Measurements from ENCODE around the gene SLC9B1. TPM values are rescaled to one million over a fixed set of nuclear protein-coding genes. Genes with fewer than 3 reads are reported as not detected.
A peak's percentile ranks its signal among the peaks of the same experiment; 100 is the strongest.
"Not testable (repeated sequence)": the region's sequence is repeated elsewhere in the genome, so short reads cannot be mapped to it uniquely, and the experiment has no call there.

The SLC9B1 gene
- total RNA-seq, 1 donor from 2014 or later = 1.1 TPM

GRCh38 chr4:102869569-102870197 lies 149.8 kb downstream of the SLC9B1 start:
- no peak for TF ChIP-seq CTCF (IDR thresholded peaks at IDR 0.05)
- no peaks in the 10 kb centered on the region for H3K9me3 Mint-ChIP-seq (ENCODE audit: low read depth)
- H3K27me3 Mint-ChIP-seq (ENCODE audit: low read depth) = no peaks in the 10 kb centered on the region
- peak overlapping the region; percentile 96 for H3K27ac Mint-ChIP-seq (ENCODE audit: unreplicated experiment)
- DNase-seq (ENCODE audit: low spot score) = no peak
- H3K4me1 Mint-ChIP-seq (ENCODE audit: low read depth) = peaks cover 38% of the 10 kb centered on the region
- H3K4me3 Mint-ChIP-seq (ENCODE audit: unreplicated experiment) = peak overlapping the region; percentile 83
- H3K36me3 Mint-ChIP-seq (ENCODE audit: low read depth) = peaks cover under 1% of the 10 kb centered on the region

- Mint-ChIP-seq H3K9me3 (ENCODE audit: low read depth) (no peaks in the 10 kb centered on the region), H3K27me3 (ENCODE audit: low read depth) (no peaks in the 10 kb centered on the region), H3K4me3 (ENCODE audit: unreplicated experiment) (peak within 1 kb of the TSS; percentile 83), H3K36me3 (ENCODE audit: low read depth) (no peaks in the 10 kb centered on the region), H3K4me1 (ENCODE audit: low read depth) (peaks cover 38% of the 10 kb centered on the region), H3K27ac (ENCODE audit: unreplicated experiment) (peak within 1 kb of the TSS; percentile 99)
- DNase-seq (ENCODE audit: low spot score) = peak; percentile 99
- no peak for TF ChIP-seq CTCF (IDR thresholded peaks at IDR 0.05)
Measured at GRCh38 chr4:102868781-102869568, 150.5 kb downstream of the SLC9B1 start, which contains the start of gene CISD2. TSS of gene CISD2 (plus strand) at chr4:102868992. CDS start at chr4:102869085, 93 bp downstream.

GRCh38 chr4:102868153-102868780 lies 151.2 kb downstream of the SLC9B1 start:
- no peaks in the 10 kb centered on the region for H3K9me3 Mint-ChIP-seq (ENCODE audit: low read depth)
- peaks cover 38% of the 10 kb centered on the region for H3K4me1 Mint-ChIP-seq (ENCODE audit: low read depth)
- no peaks in the 10 kb centered on the region for H3K36me3 Mint-ChIP-seq (ENCODE audit: low read depth)
- H3K27ac Mint-ChIP-seq (ENCODE audit: unreplicated experiment) = peak overlapping the region; percentile 99
- no peak for DNase-seq (ENCODE audit: low spot score)
- peak overlapping the region; percentile 83 for H3K4me3 Mint-ChIP-seq (ENCODE audit: unreplicated experiment)
- H3K27me3 Mint-ChIP-seq (ENCODE audit: low read depth) = no peaks in the 10 kb centered on the region
- no peak for TF ChIP-seq CTCF (IDR thresholded peaks at IDR 0.05)

GRCh38 chr4:102867278-102868152 lies 152.0 kb downstream of the SLC9B1 start:
- H3K9me3 Mint-ChIP-seq (ENCODE audit: low read depth) = peaks cover 2% of the 10 kb centered on the region
- H3K4me3 Mint-ChIP-seq (ENCODE audit: unreplicated experiment) = peak overlapping the region; percentile 83
- DNase-seq (ENCODE audit: low spot score) = no peak
- no peaks in the 10 kb centered on the region for H3K36me3 Mint-ChIP-seq (ENCODE audit: low read depth)
- H3K4me1 Mint-ChIP-seq (ENCODE audit: low read depth) = peaks cover 38% of the 10 kb centered on the region
- peak overlapping the region; percentile 99 for H3K27ac Mint-ChIP-seq (ENCODE audit: unreplicated experiment)
- H3K27me3 Mint-ChIP-seq (ENCODE audit: low read depth) = no peaks in the 10 kb centered on the region
- no peak for TF ChIP-seq CTCF (IDR thresholded peaks at IDR 0.05)

- not testable (repeated sequence) for H3K36me3 Mint-ChIP-seq (ENCODE audit: low read depth); H3K27ac Mint-ChIP-seq (ENCODE audit: unreplicated experiment); DNase-seq (ENCODE audit: low spot score); H3K4me3 Mint-ChIP-seq (ENCODE audit: unreplicated experiment); H3K27me3 Mint-ChIP-seq (ENCODE audit: low read depth); H3K9me3 Mint-ChIP-seq (ENCODE audit: low read depth)
- peaks cover 24% of the 10 kb centered on the region for H3K4me1 Mint-ChIP-seq (ENCODE audit: low read depth)
Measured at GRCh38 chr4:102865327-102865726, 154.2 kb downstream of the SLC9B1 start.
